ENCODE measurements around the gene ANO2. TPM values are rescaled to one million over a fixed set of nuclear protein-coding genes. Genes with fewer than 3 reads are reported as not detected.
A peak's percentile ranks its signal among the peaks of the same experiment; 100 is the strongest.

Gene ANO2
- total RNA-seq (2014; rRNA removed; shearing (Covaris generic)): not detected in 2 replicates

- DNase-seq (ENCODE audit: low spot score): no peak
Observed at GRCh38 chr12:5945071-5946008, at the start of gene ANO2. TSS of gene ANO2 (minus strand) at chr12:5945259. CDS start at chr12:5945217, 42 bp downstream.

GRCh38 chr12:5989621-5990020 is 44.6 kb upstream of the ANO2 start:
- no peak for DNase-seq (ENCODE audit: low spot score)

GRCh38 chr12:5988659-5989116 is 43.6 kb upstream of the ANO2 start:
- DNase-seq (ENCODE audit: low spot score): peak; percentile 84

GRCh38 chr12:5988088-5988487 is 43.0 kb upstream of the ANO2 start:
- no peak for DNase-seq (ENCODE audit: low spot score)

- no peak for DNase-seq (ENCODE audit: low spot score)
Observed at GRCh38 chr12:5987573-5987972, 42.5 kb upstream of the ANO2 start.

DNA sequence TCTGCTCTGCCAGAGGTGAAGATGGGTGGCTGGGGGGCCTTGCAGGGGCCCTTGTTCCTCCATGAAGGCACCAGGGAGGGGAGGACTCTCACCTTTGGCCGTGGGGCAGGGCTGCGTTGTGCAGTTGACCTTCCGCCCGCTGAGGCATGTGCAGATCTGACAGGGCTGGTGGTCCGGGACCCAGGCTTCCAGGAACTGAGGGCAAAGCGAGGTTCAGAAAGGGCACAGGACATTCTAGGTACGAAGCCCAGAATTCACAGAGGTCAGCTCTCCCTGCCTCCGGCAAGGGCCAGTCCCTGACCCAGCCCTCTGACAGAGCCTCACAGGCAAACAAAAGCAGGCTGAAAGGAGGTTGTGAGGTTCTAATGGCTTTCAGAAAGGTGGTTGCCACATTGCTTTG is 40.4 kb upstream of the ANO2 start:
- no peak for DNase-seq (ENCODE audit: low spot score)

DNA sequence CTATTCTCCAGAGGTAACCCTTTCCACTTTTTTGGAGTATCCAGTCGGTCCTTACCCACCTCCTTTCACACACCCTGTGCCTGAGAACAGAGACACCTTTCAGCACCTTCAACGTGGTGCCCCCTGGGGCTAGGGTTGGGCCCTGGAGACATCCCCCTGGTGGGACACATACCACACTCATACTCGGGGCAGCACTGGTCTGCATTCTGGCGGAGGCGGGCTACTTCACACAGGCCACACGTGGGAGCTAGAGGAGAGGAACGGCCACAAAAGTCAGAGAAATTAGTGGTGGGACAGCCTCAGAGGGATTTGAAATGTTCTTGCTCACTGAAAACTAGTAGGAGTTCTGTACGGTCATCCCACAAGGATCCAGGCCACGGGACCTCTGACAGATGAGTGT is 39.8 kb upstream of the ANO2 start:
- DNase-seq (ENCODE audit: low spot score): no peak

GRCh38 chr12:5982106-5982505 is 37.0 kb upstream of the ANO2 start:
- DNase-seq (ENCODE audit: low spot score): no peak

DNA sequence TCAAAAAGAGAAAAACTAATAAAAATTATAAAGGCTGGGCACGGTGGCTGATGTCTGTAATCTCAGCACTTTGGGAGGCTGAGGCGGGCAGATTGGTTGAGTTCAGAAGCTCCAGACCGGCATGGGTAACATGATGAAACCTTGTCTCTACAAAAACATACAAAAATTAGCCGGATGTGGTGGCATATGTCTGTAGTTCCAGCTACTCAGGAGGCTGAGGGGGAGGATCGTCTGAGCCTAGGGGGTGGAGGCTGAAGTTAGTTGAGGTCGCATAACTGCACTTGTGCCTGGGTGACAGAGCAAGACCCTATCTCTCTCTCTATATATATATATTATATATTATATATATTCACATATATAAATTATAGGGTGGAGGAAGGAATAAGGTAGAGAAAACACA is 32.5 kb upstream of the ANO2 start:
- DNase-seq (ENCODE audit: low spot score): no peak

- DNase-seq (ENCODE audit: low spot score): no peak
Observed at GRCh38 chr12:5976711-5977110, 31.7 kb upstream of the ANO2 start.

- no peak for DNase-seq (ENCODE audit: low spot score)
Observed at GRCh38 chr12:5976196-5976595, 31.1 kb upstream of the ANO2 start.

GRCh38 chr12:5973461-5974115 is 28.5 kb upstream of the ANO2 start:
- no peak for DNase-seq (ENCODE audit: low spot score)

GRCh38 chr12:5972387-5972786 is 27.3 kb upstream of the ANO2 start:
- no peak for DNase-seq (ENCODE audit: low spot score)

GRCh38 chr12:5971194-5971850 is 26.3 kb upstream of the ANO2 start:
- no peak for DNase-seq (ENCODE audit: low spot score)

DNA sequence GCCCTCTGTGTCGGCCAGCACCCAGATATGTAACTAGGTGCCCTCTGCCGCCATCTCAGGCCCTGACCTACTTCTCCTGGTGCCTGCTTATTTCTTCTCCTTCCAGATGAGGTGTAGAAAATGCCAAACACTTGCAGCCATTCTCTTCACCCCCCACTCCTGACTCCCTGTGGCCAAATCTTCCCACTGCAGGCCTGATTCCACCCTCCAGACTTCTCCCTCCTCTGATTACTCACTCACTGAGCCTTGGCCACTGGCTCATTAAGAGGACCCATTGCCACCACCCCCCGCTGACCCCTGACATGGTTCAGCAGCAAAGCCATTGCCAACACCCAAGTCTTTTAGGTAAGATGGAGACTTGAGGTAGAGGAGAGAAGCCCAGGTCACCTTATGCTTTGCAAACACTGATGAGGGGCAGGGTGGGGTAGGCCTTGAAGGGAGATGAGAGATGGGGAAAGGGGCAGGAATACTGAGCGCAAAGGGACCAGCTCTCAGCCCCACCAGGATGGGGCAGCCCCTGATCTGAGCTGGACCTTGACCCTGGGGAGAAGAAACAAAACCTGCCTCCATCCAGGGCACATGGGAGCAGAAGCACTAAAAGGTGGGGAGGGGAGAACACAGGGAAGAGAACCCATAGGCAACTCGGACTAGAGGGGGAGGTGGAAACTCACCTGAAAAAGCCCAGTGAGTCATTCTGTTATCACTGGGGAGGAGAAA is 25.1 kb upstream of the ANO2 start:
- no peak for DNase-seq (ENCODE audit: low spot score)

DNA sequence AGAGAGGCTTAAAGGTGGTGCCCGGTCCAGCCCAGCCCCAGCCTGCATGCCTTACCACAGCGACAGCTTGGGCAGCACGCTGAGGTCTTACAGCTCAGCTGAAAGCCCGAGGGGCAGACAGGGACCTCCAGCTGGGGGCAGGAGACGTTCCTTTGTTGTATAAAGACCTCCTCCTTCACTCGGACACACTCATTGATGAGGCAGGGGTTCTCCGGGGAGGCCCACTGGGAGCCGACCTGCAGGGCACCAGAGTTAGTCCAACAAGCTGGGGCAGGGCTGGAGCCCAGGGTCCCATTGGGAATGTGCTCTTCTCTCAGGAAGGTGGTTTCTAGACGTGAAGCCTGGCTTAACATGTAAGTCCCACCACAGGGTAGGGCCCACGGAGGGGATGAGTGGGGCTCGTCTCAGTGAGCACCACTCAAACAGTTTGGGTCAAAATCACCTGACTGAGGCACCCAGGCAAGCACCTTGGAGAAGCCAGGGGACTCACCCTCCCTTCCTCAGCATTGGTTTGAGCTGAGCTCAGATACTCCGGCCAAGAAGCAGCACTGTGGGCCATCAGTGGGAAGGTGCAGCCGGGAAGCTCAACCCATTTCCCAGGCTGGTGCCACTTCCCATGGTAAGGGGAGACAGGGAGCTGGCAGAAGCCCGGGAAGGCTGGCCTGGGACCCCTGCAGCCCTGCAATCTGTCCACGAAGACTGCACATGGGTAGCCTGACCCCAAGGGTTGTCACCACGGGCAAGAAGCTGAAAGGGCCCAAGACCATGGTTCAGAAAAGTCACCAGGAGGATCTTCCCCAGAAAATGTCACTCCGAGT is 24.3 kb upstream of the ANO2 start:
- no peak for DNase-seq (ENCODE audit: low spot score)

DNA sequence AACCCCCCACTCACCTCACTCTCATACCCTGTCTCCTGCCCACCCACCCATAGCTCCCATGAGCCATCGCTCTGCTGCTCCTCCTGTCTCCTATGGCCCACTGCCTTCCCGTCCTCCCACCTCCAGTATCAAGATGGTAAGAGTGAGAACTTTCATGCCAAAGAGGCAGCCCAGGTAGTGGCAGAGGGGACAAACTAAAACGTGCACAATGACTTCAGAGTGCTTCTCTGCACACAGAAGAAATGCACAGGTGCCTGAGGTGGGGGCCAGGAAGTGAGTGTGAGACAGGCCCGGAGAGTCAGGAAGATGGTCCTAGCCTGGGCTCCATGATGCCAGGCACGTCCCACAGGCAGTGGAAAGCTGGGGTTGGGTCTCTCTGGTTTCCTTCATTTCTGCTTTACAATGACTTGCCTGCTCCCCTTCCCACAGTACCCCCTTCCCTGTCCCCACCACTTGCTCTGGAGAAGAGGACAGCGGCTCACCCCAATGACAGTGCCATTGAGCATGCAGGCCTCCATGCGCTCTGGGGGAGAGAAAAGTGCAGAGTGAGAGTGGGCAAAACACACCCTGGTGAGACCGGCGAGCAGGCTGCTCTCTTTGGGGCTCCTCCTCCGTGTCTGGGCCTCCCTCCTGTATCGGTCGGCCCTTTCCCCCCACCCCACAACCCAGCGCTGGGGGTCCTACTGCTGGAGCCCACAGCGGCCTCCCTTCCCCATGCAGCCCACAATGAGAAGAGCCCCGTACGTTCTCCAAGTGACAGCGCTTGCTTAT is 22.8 kb upstream of the ANO2 start:
- DNase-seq (ENCODE audit: low spot score): no peak

- DNase-seq (ENCODE audit: low spot score): no peak
Observed at GRCh38 chr12:5966486-5967095, 21.5 kb upstream of the ANO2 start.

DNA sequence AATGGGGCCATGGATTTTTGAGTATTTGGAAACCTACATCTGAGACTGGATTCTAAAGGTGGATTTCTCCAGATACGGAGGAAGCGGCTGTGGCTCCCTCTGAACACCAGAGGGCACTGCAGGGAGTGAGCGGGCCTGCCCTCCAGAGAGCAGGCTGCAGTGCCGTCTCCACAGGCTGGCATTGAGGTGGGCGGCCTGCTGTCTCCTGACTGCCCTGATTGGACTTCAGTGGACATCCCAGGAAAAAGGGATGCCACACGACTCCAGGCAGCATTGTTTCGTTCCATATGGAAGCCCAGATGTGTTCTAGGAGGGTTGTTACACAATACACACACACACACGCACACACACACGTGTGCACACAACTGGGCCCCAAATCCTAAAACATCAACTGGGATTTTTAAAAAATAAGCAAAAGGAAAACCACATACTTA is 20.9 kb upstream of the ANO2 start:
- peak; percentile 66 for DNase-seq (ENCODE audit: low spot score)

Data from HT-29 (cell line).